GM12891 (cell line): Measurements from ENCODE around the gene TMEM236.

Source experiments
- POLR2AphosphoS5 ChIP-seq: IDR thresholded peaks from 2 replicates; pipeline ENCODE4 v1.6.1; 2011; ENCODE audit warnings: low read depth, low read length, control low read depth
- SPI1 ChIP-seq: IDR thresholded peaks from 2 replicates; pipeline ENCODE4 v1.6.1; 2011; ENCODE audit warnings: low read depth, low read length, control low read depth

DNA sequence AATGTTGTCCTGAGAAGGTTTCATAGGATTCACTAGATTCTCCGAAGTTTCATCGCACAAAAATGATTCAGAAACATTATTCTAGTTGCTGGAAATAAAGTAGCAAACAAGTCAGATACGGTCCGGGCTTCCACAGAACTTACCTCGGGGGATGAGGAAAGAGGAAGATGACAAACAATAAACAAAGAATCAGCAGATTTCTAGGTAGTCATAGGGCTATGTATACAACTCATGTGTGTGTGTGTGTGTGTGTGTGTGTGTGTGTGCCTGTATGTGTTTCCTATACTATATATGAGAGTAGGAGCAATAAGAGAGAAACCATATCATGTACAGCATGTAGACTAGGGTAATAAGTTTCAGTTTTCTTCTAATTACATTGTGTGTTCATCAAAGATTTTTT is 16.5 kb downstream of the TMEM236 start:
- TF ChIP-seq SPI1 (no peak), POLR2AphosphoS5 (no peak)
